ENCODE data around the gene TMEM220.

DNA sequence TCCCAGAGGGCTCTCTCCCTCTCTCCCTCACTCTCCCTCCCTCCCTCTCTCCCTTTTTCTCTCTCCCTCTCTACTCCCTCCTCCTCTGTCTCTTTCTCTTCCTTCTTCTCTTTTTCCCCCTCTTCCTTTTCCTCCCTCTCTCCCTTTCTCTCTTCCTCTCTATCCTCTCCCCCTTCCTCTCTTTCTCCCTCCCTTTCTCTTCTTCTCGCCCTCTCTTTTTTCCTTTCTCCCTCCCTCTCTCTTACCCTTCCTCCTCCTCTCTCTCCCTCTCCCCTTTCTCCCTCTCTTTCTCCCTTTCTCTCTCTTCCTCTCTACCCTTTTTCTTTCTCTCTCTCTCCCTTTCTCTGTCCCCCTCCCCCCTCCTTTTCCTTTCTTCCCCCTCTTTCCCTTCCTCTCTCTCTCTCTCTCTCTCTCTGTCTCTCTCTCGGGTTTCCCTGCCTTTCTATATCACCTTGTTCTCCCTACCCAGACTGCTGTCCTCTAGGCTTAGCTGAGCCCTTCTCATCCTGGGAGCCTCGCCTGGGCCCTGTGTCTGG is 25.8 kb upstream of the TMEM220 start:
- no peak for TF ChIP-seq POLR2A (IDR thresholded peaks at IDR 0.05)
- TF ChIP-seq, protein P1, sequence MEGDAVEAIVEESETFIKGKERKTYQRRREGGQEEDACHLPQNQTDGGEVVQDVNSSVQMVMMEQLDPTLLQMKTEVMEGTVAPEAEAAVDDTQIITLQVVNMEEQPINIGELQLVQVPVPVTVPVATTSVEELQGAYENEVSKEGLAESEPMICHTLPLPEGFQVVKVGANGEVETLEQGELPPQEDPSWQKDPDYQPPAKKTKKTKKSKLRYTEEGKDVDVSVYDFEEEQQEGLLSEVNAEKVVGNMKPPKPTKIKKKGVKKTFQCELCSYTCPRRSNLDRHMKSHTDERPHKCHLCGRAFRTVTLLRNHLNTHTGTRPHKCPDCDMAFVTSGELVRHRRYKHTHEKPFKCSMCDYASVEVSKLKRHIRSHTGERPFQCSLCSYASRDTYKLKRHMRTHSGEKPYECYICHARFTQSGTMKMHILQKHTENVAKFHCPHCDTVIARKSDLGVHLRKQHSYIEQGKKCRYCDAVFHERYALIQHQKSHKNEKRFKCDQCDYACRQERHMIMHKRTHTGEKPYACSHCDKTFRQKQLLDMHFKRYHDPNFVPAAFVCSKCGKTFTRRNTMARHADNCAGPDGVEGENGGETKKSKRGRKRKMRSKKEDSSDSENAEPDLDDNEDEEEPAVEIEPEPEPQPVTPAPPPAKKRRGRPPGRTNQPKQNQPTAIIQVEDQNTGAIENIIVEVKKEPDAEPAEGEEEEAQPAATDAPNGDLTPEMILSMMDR (IDR thresholded peaks at IDR 0.05): no peak

Measured in adrenal gland (tissue), 5 donors.